ENCODE data around the gene HPGD. TPM values are rescaled to one million over a fixed set of nuclear protein-coding genes. Genes with fewer than 3 reads are reported as not detected.

HPGD gene
- total RNA-seq, 1 experiment from 2014 or later: 0.66 TPM

- H3K4me3 ChIP-seq (replicated peaks in 1 of 2; ENCODE audit: low read depth in 1 of 2, low read length in 2 of 2): no peak overlapping the region
- RAD21 ChIA-PET (ENCODE audit: low non-redundant PET in 1 of 2, low total read pairs in 2 of 2, uncharacterized antibody in 2 of 2, unreplicated experiment in 2 of 2): no interaction called here
- intact Hi-C loops (cut with micrococcal nuclease): no loop called here
- H3K9me3 ChIP-seq (ENCODE audit: control insufficient read depth in 1 of 2, insufficient read depth in 1 of 2, low read depth in 1 of 2, low read length in 2 of 2): no peaks in the 10 kb centered on the region
- no peak for ATAC-seq
- no peaks in the 10 kb centered on the region for H4K20me1 ChIP-seq (ENCODE audit: insufficient read depth)
- H3K27me3 ChIP-seq (ENCODE audit: insufficient read depth, low read length): no peaks in the 10 kb centered on the region
- TF ChIP-seq EZH2phosphoT487 (IDR thresholded peaks at IDR 0.05; ENCODE audit: borderline replicate concordance) (no peak), ELF1 (IDR thresholded peaks at IDR 0.05; ENCODE audit: borderline replicate concordance, low read depth) (no peak), SP1 (IDR thresholded peaks at IDR 0.05; ENCODE audit: low read depth) (no peak), FOSL1 (IDR thresholded peaks at IDR 0.05; ENCODE audit: low read depth) (no peak), POLR2AphosphoS5 (IDR thresholded peaks at IDR 0.05; ENCODE audit: low read depth, low read length) (no peak), CTCF (IDR thresholded peaks at IDR 0.05 in 2 of 3, conservative IDR thresholded peaks at IDR 0.05 in 1 of 3; ENCODE audit: borderline replicate concordance in 1 of 3, insufficient read depth in 1 of 3, low read depth in 2 of 3, low read length in 2 of 3) (no peak), RAD21 (IDR thresholded peaks at IDR 0.05; ENCODE audit: low read depth) (no peak), CBX3 (IDR thresholded peaks at IDR 0.05; ENCODE audit: low read depth) (no peak)
- no peaks in the 10 kb centered on the region for H3K79me2 ChIP-seq (ENCODE audit: insufficient read depth, low read length)
- H3K27ac ChIP-seq (ENCODE audit: low read depth, low read length): no peak overlapping the region
- no TSS peak for BruUV-seq (replicated peaks)
- DNase-seq (ENCODE audit: low read depth, low spot score): no peak
- CTCF ChIA-PET: no interaction called here
- H2AFZ ChIP-seq (ENCODE audit: low read depth, low read length, poor library complexity, severe bottlenecking): no peak overlapping the region
- H3K36me3 ChIP-seq (ENCODE audit: control insufficient read depth in 1 of 2, insufficient read depth in 2 of 2, low read length in 2 of 2): no peaks in the 10 kb centered on the region
- POLR2A ChIA-PET: no interaction called here
- H3K4me1 ChIP-seq (ENCODE audit: control insufficient read depth in 1 of 2, insufficient read depth in 2 of 2, low read length in 2 of 2): no peaks in the 10 kb centered on the region
- no peaks in the 10 kb centered on the region for H3K9me2 ChIP-seq (ENCODE audit: insufficient read depth)
- no peak overlapping the region for H3K4me2 ChIP-seq (ENCODE audit: low read length)
- no peak overlapping the region for H3K9ac ChIP-seq (ENCODE audit: low read length)
These were observed 5.9 kb downstream of the HPGD start for GRCh38 chr4:174516345-174516744.

GRCh38 chr4:174512745-174513144, 9.5 kb downstream of the HPGD start:
- Histone ChIP-seq H3K9ac (ENCODE audit: low read length) (no peak overlapping the region), H3K27ac (ENCODE audit: low read depth, low read length) (no peak overlapping the region), H3K4me1 (ENCODE audit: control insufficient read depth in 1 of 2, insufficient read depth in 2 of 2, low read length in 2 of 2) (no peaks in the 10 kb centered on the region), H2AFZ (ENCODE audit: low read depth, low read length, poor library complexity, severe bottlenecking) (no peak overlapping the region), H3K4me3 (replicated peaks in 1 of 2; ENCODE audit: low read depth in 1 of 2, low read length in 2 of 2) (no peak overlapping the region), H3K27me3 (ENCODE audit: insufficient read depth, low read length) (no peaks in the 10 kb centered on the region), H3K9me2 (ENCODE audit: insufficient read depth) (no peaks in the 10 kb centered on the region), H3K79me2 (ENCODE audit: insufficient read depth, low read length) (no peaks in the 10 kb centered on the region), H4K20me1 (ENCODE audit: insufficient read depth) (no peaks in the 10 kb centered on the region), H3K4me2 (ENCODE audit: low read length) (no peak overlapping the region), H3K36me3 (ENCODE audit: control insufficient read depth in 1 of 2, insufficient read depth in 2 of 2, low read length in 2 of 2) (no peaks in the 10 kb centered on the region), H3K9me3 (ENCODE audit: control insufficient read depth in 1 of 2, insufficient read depth in 1 of 2, low read depth in 1 of 2, low read length in 2 of 2) (no peaks in the 10 kb centered on the region)
- DNase-seq (ENCODE audit: low read depth, low spot score): no peak
- intact Hi-C loops (cut with micrococcal nuclease): no loop called here
- ChIA-PET POLR2A (no interaction called here), RAD21 (ENCODE audit: low non-redundant PET in 1 of 2, low total read pairs in 2 of 2, uncharacterized antibody in 2 of 2, unreplicated experiment in 2 of 2) (no interaction called here), CTCF (no interaction called here)
- no peak for ATAC-seq
- no TSS peak for BruUV-seq (replicated peaks)
- no peak for TF ChIP-seq REST (IDR thresholded peaks at IDR 0.05; ENCODE audit: low read depth)
- no peak for TF ChIP-seq EGR1 (IDR thresholded peaks at IDR 0.05; ENCODE audit: low read depth)
- TF ChIP-seq FOSL1 (IDR thresholded peaks at IDR 0.05; ENCODE audit: low read depth): no peak
- TF ChIP-seq ZNF274 (IDR thresholded peaks at IDR 0.05; ENCODE audit: low read depth, low read length): no peak
- no peak for TF ChIP-seq SRF (IDR thresholded peaks at IDR 0.05; ENCODE audit: low read depth)
- no peak for TF ChIP-seq TCF7L2 (IDR thresholded peaks at IDR 0.05; ENCODE audit: borderline replicate concordance, extremely low read depth, insufficient read depth, insufficient read length)
- no peak for TF ChIP-seq POLR2A (IDR thresholded peaks at IDR 0.05; ENCODE audit: borderline replicate concordance, extremely low read depth, insufficient read depth, insufficient read length)
- TF ChIP-seq EZH2phosphoT487 (IDR thresholded peaks at IDR 0.05; ENCODE audit: borderline replicate concordance): no peak
- TF ChIP-seq MAX (IDR thresholded peaks at IDR 0.05): no peak
- no peak for TF ChIP-seq CEBPB (IDR thresholded peaks at IDR 0.05; ENCODE audit: low read depth)
- TF ChIP-seq CBX3 (IDR thresholded peaks at IDR 0.05; ENCODE audit: low read depth): no peak

All from HCT116 (cell line).